ENCODE data around the gene FBXO42.

DNA sequence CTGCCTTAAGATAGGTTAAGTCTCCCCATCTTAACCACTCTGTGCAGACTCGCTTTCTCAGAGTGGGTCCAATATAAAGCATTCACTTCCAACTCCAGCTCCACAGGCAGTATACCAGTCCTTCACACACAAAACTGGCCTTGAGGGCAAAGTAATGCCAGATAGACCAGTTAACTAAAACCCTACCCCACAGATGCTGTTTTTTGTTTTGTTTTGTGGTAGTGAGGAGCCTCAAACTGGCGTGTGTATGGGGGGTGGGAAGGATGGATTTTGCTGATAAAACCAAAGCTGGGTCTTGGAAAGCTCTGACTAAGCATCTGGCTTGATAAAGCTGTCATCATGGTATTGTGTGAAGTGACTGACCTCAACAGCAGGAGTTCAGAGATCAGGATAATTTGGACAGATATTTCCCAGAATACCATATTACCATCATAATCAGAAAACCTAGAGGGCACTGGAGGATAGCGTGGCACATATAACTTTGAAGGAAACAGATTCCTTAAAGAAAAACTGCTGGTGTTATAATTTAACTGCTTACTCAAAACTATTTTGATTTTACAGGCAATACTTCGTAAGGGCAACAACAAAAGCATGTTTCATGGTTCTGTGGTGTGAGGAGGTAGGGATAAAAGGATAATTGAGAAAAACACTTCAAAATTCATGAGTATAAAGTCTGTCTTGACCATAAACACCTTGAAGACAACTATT, 85.7 kb downstream of the FBXO42 start:
- TF ChIP-seq POLR2AphosphoS5 (IDR thresholded peaks at IDR 0.05; ENCODE audit: low read depth, low read length), result no peak
- no peak for TF ChIP-seq POLR2A (IDR thresholded peaks at IDR 0.05; ENCODE audit: low read depth, low read length)
- TF ChIP-seq TAF1 (IDR thresholded peaks at IDR 0.05; ENCODE audit: borderline replicate concordance, low read depth, low read length), result no peak

All from GM12892 (cell line).